ENCODE data around the gene ARHGAP15. TPM values are rescaled to one million over a fixed set of nuclear protein-coding genes. Genes with fewer than 3 reads are reported as not detected.

The ARHGAP15 gene
- total RNA-seq, 4 donors from 2014 or later = 1.2 to 6.0 (median 3.4) TPM

GRCh38 chr2:143577489-143577888 lies 448.3 kb downstream of the ARHGAP15 start:
- WGBS = 93% methylated on average over 2 of the region's 2 CpGs
- no peak for DNase-seq (ENCODE audit: low spot score in 2 of 2)
- no peak for TF ChIP-seq EP300 (IDR thresholded peaks at IDR 0.05)
- TF ChIP-seq POLR2AphosphoS5 (IDR thresholded peaks at IDR 0.05) = no peak
- no peak for TF ChIP-seq CTCF (IDR thresholded peaks at IDR 0.05)
- no peak for TF ChIP-seq POLR2A (IDR thresholded peaks at IDR 0.05)
- no peaks in the 10 kb centered on the region for H3K27me3 ChIP-seq
- no peak overlapping the region for H3K27ac ChIP-seq
- H3K4me3 ChIP-seq = no peak overlapping the region
- no peaks in the 10 kb centered on the region for H3K36me3 ChIP-seq
- H3K4me1 ChIP-seq = peaks cover 2% of the 10 kb centered on the region
- H3K9me3 ChIP-seq = no peaks in the 10 kb centered on the region

GRCh38 chr2:143579456-143579855 lies 450.2 kb downstream of the ARHGAP15 start:
- H3K4me1 ChIP-seq = peaks cover 2% of the 10 kb centered on the region
- H3K9me3 ChIP-seq = no peaks in the 10 kb centered on the region
- H3K4me3 ChIP-seq = no peak overlapping the region
- DNase-seq (ENCODE audit: low spot score in 2 of 2) = no peak
- TF ChIP-seq POLR2A (IDR thresholded peaks at IDR 0.05) (no peak), EP300 (IDR thresholded peaks at IDR 0.05) (no peak), POLR2AphosphoS5 (IDR thresholded peaks at IDR 0.05) (no peak), CTCF (IDR thresholded peaks at IDR 0.05) (no peak)
- no peak overlapping the region for H3K27ac ChIP-seq
- H3K27me3 ChIP-seq = no peaks in the 10 kb centered on the region
- 59% methylated on average over 4 of the region's 4 CpGs for WGBS
- no peaks in the 10 kb centered on the region for H3K36me3 ChIP-seq

GRCh38 chr2:143581134-143581533 lies 451.9 kb downstream of the ARHGAP15 start:
- DNase-seq (ENCODE audit: low spot score in 2 of 2) = no peak
- H3K9me3 ChIP-seq = no peaks in the 10 kb centered on the region
- no peaks in the 10 kb centered on the region for H3K27me3 ChIP-seq
- H3K36me3 ChIP-seq = no peaks in the 10 kb centered on the region
- H3K4me1 ChIP-seq = peaks cover 2% of the 10 kb centered on the region
- no peak for TF ChIP-seq EP300 (IDR thresholded peaks at IDR 0.05)
- TF ChIP-seq POLR2A (IDR thresholded peaks at IDR 0.05) = no peak
- no peak for TF ChIP-seq POLR2AphosphoS5 (IDR thresholded peaks at IDR 0.05)
- TF ChIP-seq CTCF (IDR thresholded peaks at IDR 0.05) = no peak
- peak overlapping the region; percentile 20 for H3K27ac ChIP-seq
- WGBS = 64% methylated on average over 2 of the region's 2 CpGs
- H3K4me3 ChIP-seq = no peak overlapping the region

- H3K4me3 ChIP-seq = no peak overlapping the region
- no peaks in the 10 kb centered on the region for H3K9me3 ChIP-seq
- no peak for DNase-seq (ENCODE audit: low spot score in 2 of 2)
- no peak overlapping the region for H3K27ac ChIP-seq
- no peaks in the 10 kb centered on the region for H3K27me3 ChIP-seq
- WGBS = 44% methylated on average over 5 of the region's 5 CpGs
- no peaks in the 10 kb centered on the region for H3K36me3 ChIP-seq
- H3K4me1 ChIP-seq = peaks cover 2% of the 10 kb centered on the region
- TF ChIP-seq CTCF (IDR thresholded peaks at IDR 0.05) (no peak), EP300 (IDR thresholded peaks at IDR 0.05) (no peak), POLR2AphosphoS5 (IDR thresholded peaks at IDR 0.05) (no peak), POLR2A (IDR thresholded peaks at IDR 0.05) (no peak)
These were observed 453.0 kb downstream of the ARHGAP15 start for GRCh38 chr2:143582046-143582747.

- TF ChIP-seq CTCF (IDR thresholded peaks at IDR 0.05) = no peak
- TF ChIP-seq POLR2A (IDR thresholded peaks at IDR 0.05) = no peak
- no peak for TF ChIP-seq POLR2AphosphoS5 (IDR thresholded peaks at IDR 0.05)
- no peak for TF ChIP-seq EP300 (IDR thresholded peaks at IDR 0.05)
These were observed 455.7 kb downstream of the ARHGAP15 start for GRCh38 chr2:143584936-143585335.

More at GRCh38 chr2:143584936-143585335, 455.7 kb downstream of the ARHGAP15 start:
- WGBS = 57% methylated on average over 4 of the region's 4 CpGs
- H3K4me3 ChIP-seq = no peak overlapping the region
- DNase-seq (ENCODE audit: low spot score in 2 of 2) = no peak
- H3K36me3 ChIP-seq = no peaks in the 10 kb centered on the region
- H3K27ac ChIP-seq = no peak overlapping the region
- H3K4me1 ChIP-seq = peaks cover 2% of the 10 kb centered on the region
- H3K9me3 ChIP-seq = no peaks in the 10 kb centered on the region
- H3K27me3 ChIP-seq = no peaks in the 10 kb centered on the region

Data from suprapubic skin (tissue), 4 donors.